ENCODE data around the gene OR13J1.

DNA sequence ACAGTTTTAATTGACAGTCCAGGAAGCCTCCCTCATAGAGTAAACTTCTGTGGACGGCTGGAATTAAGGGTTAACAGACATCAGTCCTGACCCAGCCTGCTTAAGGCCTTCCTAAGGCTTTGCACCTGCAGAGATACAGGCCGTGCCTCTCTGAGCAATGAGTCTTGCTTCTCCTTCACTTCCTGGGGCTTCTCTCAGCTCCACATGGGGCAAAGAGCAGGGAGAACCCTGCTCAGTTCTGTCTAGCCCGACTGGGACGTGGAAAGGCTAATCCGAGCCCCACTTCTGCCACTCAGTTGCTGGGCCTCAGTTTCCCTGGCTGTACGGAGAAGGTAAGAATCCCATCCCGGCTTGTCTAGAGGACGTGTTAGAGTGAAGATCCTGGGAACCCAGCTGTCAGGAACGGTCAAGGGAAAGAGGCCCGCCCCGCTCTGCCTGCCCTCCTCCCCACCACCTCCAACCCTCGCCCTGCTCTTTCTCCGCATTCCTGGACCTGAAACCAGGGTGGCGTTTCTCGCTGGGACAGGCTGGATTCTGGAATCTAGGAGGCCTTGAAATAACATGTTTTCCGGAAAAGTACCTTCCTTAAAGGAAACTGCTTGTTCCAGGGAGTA is 45.6 kb upstream of the OR13J1 start:
- TF ChIP-seq EZH2phosphoT487 (conservative IDR thresholded peaks at IDR 0.05; ENCODE audit: low read length) (no peak), CTCF (IDR thresholded peaks at IDR 0.05; ENCODE audit: insufficient read depth, low read length, poor library complexity, severe bottlenecking) (no peak)

All from SU-DHL-6 (cell line).